Osteocyte (in vitro differentiated cells): Measurements from ENCODE around the gene THBS2. TPM values are rescaled to one million over a fixed set of nuclear protein-coding genes. Genes with fewer than 3 reads are reported as not detected.
A peak's percentile ranks its signal among the peaks of the same experiment; 100 is the strongest.

Source experiments
- DNase-seq: peaks from one replicate; pipeline ENCODE4 v3.0.0; 2021; ENCODE audit warnings: mixed read lengths; ENCODE audit not compliant: unreplicated experiment; ENCODE audit errors: extremely low spot score
- H3K27ac Mint-ChIP-seq: one replicate; pipeline ENCODE4 v1.8.0; 2021; ENCODE audit warnings: mild to moderate bottlenecking, mixed read lengths; ENCODE audit not compliant: unreplicated experiment
- H3K27me3 Mint-ChIP-seq: one replicate; pipeline ENCODE4 v1.8.0; 2021; ENCODE audit warnings: mixed read lengths; ENCODE audit not compliant: unreplicated experiment
- H3K36me3 Mint-ChIP-seq: one replicate; pipeline ENCODE4 v1.8.0; 2021; ENCODE audit warnings: mixed read lengths; ENCODE audit not compliant: unreplicated experiment
- H3K4me1 Mint-ChIP-seq: one replicate; pipeline ENCODE4 v1.8.0; 2021; ENCODE audit warnings: mixed read lengths; ENCODE audit not compliant: unreplicated experiment
- H3K4me3 Mint-ChIP-seq: one replicate; pipeline ENCODE4 v1.8.0; 2021; ENCODE audit warnings: mild to moderate bottlenecking, moderate library complexity, mixed read lengths; ENCODE audit not compliant: unreplicated experiment
- H3K9me3 Mint-ChIP-seq: one replicate; pipeline ENCODE4 v1.8.0; 2021; ENCODE audit warnings: mixed read lengths; ENCODE audit not compliant: unreplicated experiment
- total RNA-seq: library from RNA; stranded (reverse); gene quantifications from 2 replicates; pipeline ENCODE4 v1.2.1, GENCODE V29; 2021
- TF ChIP-seq, protein P1 (sequence below): fragments of 200-600 bp; sonication (generic); IDR thresholded peaks from 2 replicates; pipeline ENCODE4 v1.5.0; 2021; ENCODE audit warnings: antibody characterized with exemption, mild to moderate bottlenecking, moderate library complexity

The THBS2 gene
- total RNA-seq, 1 donor from 2014 or later, result 650 TPM

GRCh38 chr6:169175360-169175887 lies 78.2 kb downstream of the THBS2 start:
- DNase-seq, result peak; percentile 53
- no peak overlapping the region for H3K4me3 Mint-ChIP-seq
- peaks cover 3% of the 10 kb centered on the region for H3K36me3 Mint-ChIP-seq
- peaks cover 69% of the 10 kb centered on the region for H3K4me1 Mint-ChIP-seq
- no peaks in the 10 kb centered on the region for H3K27me3 Mint-ChIP-seq
- H3K27ac Mint-ChIP-seq, result peak overlapping the region; percentile 11
- TF ChIP-seq, protein P1, sequence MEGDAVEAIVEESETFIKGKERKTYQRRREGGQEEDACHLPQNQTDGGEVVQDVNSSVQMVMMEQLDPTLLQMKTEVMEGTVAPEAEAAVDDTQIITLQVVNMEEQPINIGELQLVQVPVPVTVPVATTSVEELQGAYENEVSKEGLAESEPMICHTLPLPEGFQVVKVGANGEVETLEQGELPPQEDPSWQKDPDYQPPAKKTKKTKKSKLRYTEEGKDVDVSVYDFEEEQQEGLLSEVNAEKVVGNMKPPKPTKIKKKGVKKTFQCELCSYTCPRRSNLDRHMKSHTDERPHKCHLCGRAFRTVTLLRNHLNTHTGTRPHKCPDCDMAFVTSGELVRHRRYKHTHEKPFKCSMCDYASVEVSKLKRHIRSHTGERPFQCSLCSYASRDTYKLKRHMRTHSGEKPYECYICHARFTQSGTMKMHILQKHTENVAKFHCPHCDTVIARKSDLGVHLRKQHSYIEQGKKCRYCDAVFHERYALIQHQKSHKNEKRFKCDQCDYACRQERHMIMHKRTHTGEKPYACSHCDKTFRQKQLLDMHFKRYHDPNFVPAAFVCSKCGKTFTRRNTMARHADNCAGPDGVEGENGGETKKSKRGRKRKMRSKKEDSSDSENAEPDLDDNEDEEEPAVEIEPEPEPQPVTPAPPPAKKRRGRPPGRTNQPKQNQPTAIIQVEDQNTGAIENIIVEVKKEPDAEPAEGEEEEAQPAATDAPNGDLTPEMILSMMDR, result no peak
- peaks cover 3% of the 10 kb centered on the region for H3K9me3 Mint-ChIP-seq

- TF ChIP-seq, protein P1, result no peak
- Mint-ChIP-seq H3K4me3 (no peak overlapping the region), H3K36me3 (peaks cover 5% of the 10 kb centered on the region), H3K27ac (peak overlapping the region; percentile 96), H3K27me3 (no peaks in the 10 kb centered on the region), H3K9me3 (peaks cover 3% of the 10 kb centered on the region), H3K4me1 (peaks cover 71% of the 10 kb centered on the region)
- peak; percentile 54 for DNase-seq
Measured at GRCh38 chr6:169174516-169175359, 78.9 kb downstream of the THBS2 start.

DNA sequence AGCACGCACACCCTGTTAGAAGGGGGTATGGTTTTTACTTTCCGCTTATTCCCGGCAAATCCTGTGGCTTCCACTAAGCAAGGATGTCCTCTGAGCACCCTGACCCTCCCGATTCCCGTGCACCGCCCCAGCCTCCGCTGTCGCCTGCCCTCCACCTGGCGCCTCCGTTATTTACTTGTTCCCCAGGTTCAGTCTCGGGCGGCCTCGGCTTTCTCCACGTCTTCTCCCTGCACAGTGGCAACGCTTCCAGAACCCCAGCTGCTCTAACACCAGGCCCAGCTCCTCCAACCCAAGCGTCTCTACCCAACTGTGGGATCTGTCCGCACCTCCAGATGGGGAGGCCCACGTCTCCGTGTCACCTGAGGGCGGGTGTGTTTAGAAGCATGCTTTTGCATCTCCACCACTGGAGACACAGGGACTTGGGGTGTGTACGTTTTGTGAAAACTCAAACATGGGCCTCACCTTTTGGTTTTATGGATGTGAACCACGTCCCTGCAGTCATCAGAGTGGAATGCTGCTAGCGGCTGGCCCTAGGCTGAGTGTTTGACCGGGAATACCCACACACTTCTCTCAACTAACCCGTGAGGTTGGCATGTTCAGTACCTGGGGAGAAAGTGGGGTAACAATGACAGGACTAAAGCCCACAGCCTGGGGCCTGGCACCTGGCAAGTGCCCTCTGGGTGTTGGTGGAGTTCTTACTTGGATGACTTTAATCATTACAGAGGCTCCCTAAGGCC lies 79.9 kb downstream of the THBS2 start:
- H3K9me3 Mint-ChIP-seq, result peaks cover 3% of the 10 kb centered on the region
- peaks cover 10% of the 10 kb centered on the region for H3K36me3 Mint-ChIP-seq
- H3K27ac Mint-ChIP-seq, result peak overlapping the region; percentile 96
- DNase-seq, result peak; percentile 83
- H3K27me3 Mint-ChIP-seq, result no peaks in the 10 kb centered on the region
- TF ChIP-seq, protein P1, result no peak
- peaks cover 72% of the 10 kb centered on the region for H3K4me1 Mint-ChIP-seq
- H3K4me3 Mint-ChIP-seq, result no peak overlapping the region

DNA sequence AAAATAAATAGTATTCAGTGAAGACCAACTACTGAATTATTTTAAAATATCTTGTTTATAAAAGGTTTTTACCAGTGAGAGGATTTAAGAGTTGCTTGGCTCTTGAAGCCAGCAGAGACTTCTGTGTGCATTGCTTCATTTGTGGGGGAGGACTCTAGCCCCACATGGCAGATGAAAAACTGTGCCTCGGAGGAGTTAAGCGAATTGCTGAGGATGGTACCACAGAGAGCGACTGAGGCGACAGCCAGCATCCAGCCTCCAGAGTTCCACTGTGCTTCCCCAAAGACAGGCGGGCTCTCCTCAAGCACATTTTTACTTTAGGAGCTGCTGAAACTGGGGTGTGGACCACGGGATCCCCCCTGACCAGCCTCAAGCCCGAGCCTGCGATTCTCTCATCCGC lies 80.7 kb downstream of the THBS2 start:
- Mint-ChIP-seq H3K36me3 (peaks cover 11% of the 10 kb centered on the region), H3K27me3 (no peaks in the 10 kb centered on the region), H3K27ac (peak overlapping the region; percentile 96), H3K9me3 (peaks cover 3% of the 10 kb centered on the region), H3K4me1 (peaks cover 72% of the 10 kb centered on the region), H3K4me3 (no peak overlapping the region)
- TF ChIP-seq, protein P1, result no peak
- peak; percentile 63 for DNase-seq

GRCh38 chr6:169172456-169172855 lies 81.2 kb downstream of the THBS2 start:
- peaks cover 3% of the 10 kb centered on the region for H3K9me3 Mint-ChIP-seq
- peak; percentile 88 for DNase-seq
- H3K27me3 Mint-ChIP-seq, result no peaks in the 10 kb centered on the region
- H3K4me1 Mint-ChIP-seq, result peaks cover 70% of the 10 kb centered on the region
- peaks cover 13% of the 10 kb centered on the region for H3K36me3 Mint-ChIP-seq
- TF ChIP-seq, protein P1, result no peak
- no peak overlapping the region for H3K4me3 Mint-ChIP-seq
- H3K27ac Mint-ChIP-seq, result peak overlapping the region; percentile 96
